Measurements from ENCODE around the gene EDC3.
"Not testable (repeated sequence)": the region's sequence is repeated elsewhere in the genome, so short reads cannot be mapped to it uniquely, and the experiment has no call there.

Gene EDC3

GRCh38 chr15:74695597-74696397 lies at the start of gene EDC3:
TSS of gene EDC3 (minus strand) at chr15:74696024. CDS start at chr15:74675124, 20,900 bp downstream.
- peak; percentile 91 for DNase-seq (ENCODE audit: low read depth, low spot score)

GRCh38 chr15:74742422-74742821 lies 46.6 kb upstream of the EDC3 start:
- DNase-seq (ENCODE audit: low read depth, low spot score), result no peak

GRCh38 chr15:74738239-74738638 lies 42.4 kb upstream of the EDC3 start:
- DNase-seq (ENCODE audit: low read depth, low spot score), result not testable (repeated sequence)

GRCh38 chr15:74735305-74735704 lies 39.5 kb upstream of the EDC3 start:
- no peak for DNase-seq (ENCODE audit: low read depth, low spot score)

GRCh38 chr15:74733269-74733668 lies 37.4 kb upstream of the EDC3 start:
- no peak for DNase-seq (ENCODE audit: low read depth, low spot score)

GRCh38 chr15:74732846-74733245 lies 37.0 kb upstream of the EDC3 start:
- no peak for DNase-seq (ENCODE audit: low read depth, low spot score)

GRCh38 chr15:74730619-74731316 lies 34.9 kb upstream of the EDC3 start:
- DNase-seq (ENCODE audit: low read depth, low spot score), result no peak

- DNase-seq (ENCODE audit: low read depth, low spot score), result not testable (repeated sequence)
These were observed 33.5 kb upstream of the EDC3 start for GRCh38 chr15:74729372-74729771.

GRCh38 chr15:74728699-74729098 lies 32.9 kb upstream of the EDC3 start:
- not testable (repeated sequence) for DNase-seq (ENCODE audit: low read depth, low spot score)

- no peak for DNase-seq (ENCODE audit: low read depth, low spot score)
These were observed 31.9 kb upstream of the EDC3 start for GRCh38 chr15:74727727-74728126.

GRCh38 chr15:74726774-74727164 lies 30.9 kb upstream of the EDC3 start:
- DNase-seq (ENCODE audit: low read depth, low spot score), result no peak

- peak; percentile 55 for DNase-seq (ENCODE audit: low read depth, low spot score)
These were observed 30.3 kb upstream of the EDC3 start for GRCh38 chr15:74725845-74726773.

GRCh38 chr15:74725225-74725774 lies 29.5 kb upstream of the EDC3 start, which contains the start of gene CYP1A1:
TSS of gene CYP1A1 (minus strand) at chr15:74725528. CDS start at chr15:74723097, 2,431 bp downstream.
- DNase-seq (ENCODE audit: low read depth, low spot score), result no peak

- DNase-seq (ENCODE audit: low read depth, low spot score), result no peak
These were observed 28.9 kb upstream of the EDC3 start for GRCh38 chr15:74724570-74725224.

- DNase-seq (ENCODE audit: low read depth, low spot score), result peak; percentile 74
These were observed 28.0 kb upstream of the EDC3 start for GRCh38 chr15:74723754-74724334.

- DNase-seq (ENCODE audit: low read depth, low spot score), result no peak
These were observed 27.4 kb upstream of the EDC3 start for GRCh38 chr15:74723187-74723586.

GRCh38 chr15:74722591-74722990 lies 26.8 kb upstream of the EDC3 start:
- no peak for DNase-seq (ENCODE audit: low read depth, low spot score)

- no peak for DNase-seq (ENCODE audit: low read depth, low spot score)
These were observed 20.8 kb upstream of the EDC3 start for GRCh38 chr15:74716651-74717050.

- no peak for DNase-seq (ENCODE audit: low read depth, low spot score)
These were observed 16.5 kb upstream of the EDC3 start for GRCh38 chr15:74712311-74712710.

GRCh38 chr15:74710319-74711094 lies 14.7 kb upstream of the EDC3 start:
- no peak for DNase-seq (ENCODE audit: low read depth, low spot score)
